GM12878 (cell line): ENCODE results near the gene DISP3. TPM values are rescaled to one million over a fixed set of nuclear protein-coding genes. Genes with fewer than 3 reads are reported as not detected.

Experiments
- ATAC-seq: fragments of 200-7000 bp; cut with Tn5 transposase; 3 replicates; pipeline ENCODE4 v1.9.1; 2020; ENCODE audit warnings: mild to moderate bottlenecking, moderate library complexity
- BruUV-seq: library from RNA; stranded (reverse); fragments of 400-500 nt; replicated peaks from 2 replicates; lab custom pipeline; 2021; lab: Mats Ljungman, UMichigan
- CTCF ChIA-PET: fragments of 300-600 bp; sonication (Branson Sonifier 250); formaldehyde crosslinking; extraction: SDS; loops from one replicate; lab custom pipeline; 2021; ENCODE audit warnings: inconsistent platforms; lab: Yijun Ruan, JAX
- POLR2A ChIA-PET: fragments of 350-600 bp; formaldehyde crosslinking; extraction: SDS; loops from one replicate; lab custom pipeline; 2021; ENCODE audit warnings: inconsistent platforms; lab: Charles Lee
- RAD21 ChIA-PET: fragments of 300-600 bp; sonication (Branson Sonifier 250); formaldehyde crosslinking; loops from one replicate; lab custom pipeline; 2023; ENCODE audit warnings: antibody characterized with exemption; ENCODE audit not compliant: unreplicated experiment; lab: Charles Lee
- SMC1A ChIA-PET: fragments of 300-600 bp; sonication (Branson Sonifier 250); formaldehyde crosslinking; loops from one replicate; lab custom pipeline; 2023; ENCODE audit not compliant: unreplicated experiment, uncharacterized antibody; lab: Charles Lee
- DNase-seq: peaks from one replicate; pipeline ENCODE4 v3.0.0-alpha.2; 2011; ENCODE audit warnings: low read depth, low spot score
- FAIRE-seq: peaks from 3 replicates; lab custom pipeline; 2011; peaks lifted over from hg19 to GRCh38; lab: Jason Lieb, UNC
- H2AFZ ChIP-seq: 2 replicates; pipeline ENCODE4 v1.6.0; 2011; ENCODE audit warnings: low read depth, low read length, control low read depth; ENCODE audit not compliant: control insufficient read depth
- H3K27ac ChIP-seq: 2 replicates; pipeline ENCODE4 v1.5.1; 2011; ENCODE audit warnings: control low read depth; ENCODE audit not compliant: control insufficient read depth, insufficient read depth
- H3K27me3 ChIP-seq, 2 experiments: replicated peaks in 1 of 2; 2 replicates each; pipeline versions ENCODE4 v1.6.0 to v1.6.1; 2011; ENCODE audit warnings: low read length in 1 of 2; ENCODE audit not compliant: control insufficient read depth in 2 of 2, insufficient read depth in 2 of 2
- H3K36me3 ChIP-seq, 2 experiments: 2 replicates each; pipeline ENCODE4 v1.5.1; 2011; ENCODE audit warnings: low read length in 1 of 2; ENCODE audit not compliant: control insufficient read depth in 2 of 2, insufficient read depth in 2 of 2
- H3K4me1 ChIP-seq: 2 replicates; pipeline ENCODE4 v1.6.1; 2011; ENCODE audit warnings: mild to moderate bottlenecking, low read length, moderate library complexity, mixed read lengths; ENCODE audit not compliant: control insufficient read depth, insufficient read depth
- H3K4me2 ChIP-seq: 2 replicates; pipeline ENCODE4 v1.6.0; 2011; ENCODE audit warnings: control low read depth; ENCODE audit not compliant: control insufficient read depth, insufficient read depth
- H3K4me3 ChIP-seq: fragments of 200-600 bp; sonication (generic); 2 replicates; pipeline ENCODE4 v1.5.1; 2016
- H3K79me2 ChIP-seq: 2 replicates; pipeline ENCODE4 v1.6.0; 2011; ENCODE audit warnings: low read length; ENCODE audit not compliant: control insufficient read depth, insufficient read depth
- H3K9ac ChIP-seq: 2 replicates; pipeline ENCODE4 v1.8.0; 2011; ENCODE audit warnings: low read length, control low read depth, mixed read lengths; ENCODE audit not compliant: control insufficient read depth, insufficient read depth
- H3K9me3 ChIP-seq: replicated peaks from 3 replicates; pipeline ENCODE4 v1.5.1; 2011; ENCODE audit warnings: mild to moderate bottlenecking, low read length; ENCODE audit not compliant: control insufficient read depth, insufficient read depth
- H4K20me1 ChIP-seq: 2 replicates; pipeline ENCODE4 v1.6.0; 2011; ENCODE audit not compliant: control insufficient read depth, insufficient read depth
- BCLAF1 ChIP-seq: fragments of 450-650 bp; IDR thresholded peaks from 2 replicates; pipeline ENCODE4 v1.6.1; 2017; ENCODE audit warnings: antibody characterized with exemption, mild to moderate bottlenecking, moderate library complexity
- CBFB ChIP-seq: IDR thresholded peaks from 2 replicates; pipeline ENCODE4 v1.6.1; 2016; ENCODE audit warnings: antibody characterized with exemption, low read depth
- E4F1 ChIP-seq: fragments of 450-650 bp; IDR thresholded peaks from 2 replicates; pipeline ENCODE4 v1.6.1; 2018; ENCODE audit warnings: borderline replicate concordance, mild to moderate bottlenecking; ENCODE audit not compliant: partially characterized antibody
- EED ChIP-seq: sonication (generic); IDR thresholded peaks from 2 replicates; pipeline ENCODE4 v1.6.1; 2016; ENCODE audit warnings: antibody characterized with exemption, low read depth
- EGR1 ChIP-seq, 2 experiments: IDR thresholded peaks; 1 replicate in 1 of 2; 2 replicates in 1 of 2; pipeline ENCODE4 v1.6.1; 2011 to 2012; ENCODE audit warnings: low read depth in 2 of 2, low read length in 2 of 2, borderline replicate concordance in 1 of 2, mild to moderate bottlenecking in 1 of 2, moderate library complexity in 1 of 2
- HCFC1 ChIP-seq: fragments of 150-350 bp; IDR thresholded peaks from 2 replicates; pipeline ENCODE4 v1.6.1; 2014; ENCODE audit warnings: low read length
- IRF3 ChIP-seq: fragments of 450-650 bp; IDR thresholded peaks from 2 replicates; pipeline ENCODE4 v1.6.1; 2014; ENCODE audit warnings: mild to moderate bottlenecking
- NRF1 ChIP-seq: conservative IDR thresholded peaks from 2 replicates; pipeline ENCODE4 v1.6.1; 2011; ENCODE audit warnings: mild to moderate bottlenecking, low read depth, low read length, improper control_type of control experiment
- RAD21 ChIP-seq: IDR thresholded peaks from 2 replicates; pipeline ENCODE4 v1.6.1; 2011; ENCODE audit warnings: mild to moderate bottlenecking, low read depth, low read length, moderate library complexity; ENCODE audit not compliant: insufficient read depth
- RBBP5 ChIP-seq: fragments of 200-600 bp; sonication (generic); conservative IDR thresholded peaks from 2 replicates; pipeline ENCODE4 v1.6.1; 2016
- SPI1 ChIP-seq: IDR thresholded peaks from 2 replicates; pipeline ENCODE4 v1.6.1; 2011; ENCODE audit warnings: low read depth, mild to moderate bottlenecking, low read length, moderate library complexity, borderline replicate concordance; ENCODE audit not compliant: insufficient read depth
- SREBF2 ChIP-seq: IDR thresholded peaks from 2 replicates; pipeline ENCODE4 v1.6.1; 2012; ENCODE audit warnings: mild to moderate bottlenecking, low read length
- WGBS: methylation state at CpG from one replicate; pipeline ENCODE4 v1.1.6; 2016; ENCODE audit warnings: low lambda C conversion rate; ENCODE audit not compliant: insufficient replicate concordance, insufficient coverage; ENCODE audit errors: missing lambda C conversion rate; 5-methylcytosine and 5-hydroxymethylcytosine counted together
- in situ Hi-C: fragments of 300-500 bp; cut with MboI; formaldehyde crosslinking; loops from 9 replicates; pipeline ENCODE4 v1.14.3; 2018; ENCODE audit warnings: mixed read lengths
- intact Hi-C: fragments of 100-400 bp; cut with micrococcal nuclease; formaldehyde crosslinking; loops from one replicate; pipeline ENCODE4 v1.14.2; 2022; ENCODE audit not compliant: unreplicated experiment
- polyA plus RNA-seq, 11 experiments: library from polyadenylated mRNA; depleted of rRNA in 4 of 11; unstranded in 6 of 11; stranded (reverse) in 5 of 11; fragments of >200 nt; fragmentation: Nextera tagmentation in 4 of 11; fragmentation: Illumina TruSeq in 1 of 11; extraction: Ambion mirVana in 4 of 11; extraction: Trizol in 1 of 11; gene quantifications; 1 replicate in 1 of 11; 2 replicates in 10 of 11; pipeline versions ENCODE4 v1.2.1 to v1.2.3, GENCODE V29; 2011 to 2016; ENCODE audit warnings: inconsistent platforms in 2 of 11, missing spikeins in 2 of 11, low read depth in 1 of 11
- total RNA-seq, 4 experiments: library from RNA; depleted of rRNA in 3 of 4; stranded (reverse); fragments of >200 nt in 3 of 4; fragmentation: Illumina TruSeq in 1 of 4; extraction: Trizol in 1 of 4; gene quantifications; 2 replicates each; pipeline versions ENCODE4 v1.2.1 to v1.2.3, GENCODE V29; 2013 to 2021

Gene DISP3
- total and polyA plus RNA-seq, 10 of the 15 experiments (the other 5 are each of a cell fraction or from before 2014, with no cell fraction given), result under 0.01 to 0.18 (median 0.09) TPM; not detected in 2

GRCh38 chr1:11470912-11471311, 8.0 kb upstream of the DISP3 start:
- Histone ChIP-seq H3K9me3 (no peaks in the 10 kb centered on the region), H4K20me1 (no peaks in the 10 kb centered on the region), H3K27me3 (no peaks in the 10 kb centered on the region; a peak in 1 of 4 replicates), H3K36me3 (no peaks in the 10 kb centered on the region), H3K9ac (no peak overlapping the region), H2AFZ (no peak overlapping the region), H3K79me2 (no peaks in the 10 kb centered on the region), H3K4me1 (no peaks in the 10 kb centered on the region), H3K27ac (no peak overlapping the region), H3K4me3 (no peak overlapping the region), H3K4me2 (no peak overlapping the region)
- TF ChIP-seq RBBP5 (no peak), RAD21 (no peak), SREBF2 (no peak), E4F1 (no peak), SPI1 (no peak), EED (no peak), IRF3 (no peak), BCLAF1 (no peak), EGR1 (IDR thresholded peaks at IDR 0.05; ENCODE audit: borderline replicate concordance in 1 of 2, low read depth in 2 of 2, low read length in 2 of 2) (no peak), CBFB (no peak), HCFC1 (no peak), NRF1 (no peak)
- ATAC-seq (no peak), FAIRE-seq (no peak), DNase-seq (no peak)
- RAD21 ChIA-PET, result no interaction called here
- WGBS, result 0% methylated on average over 2 of the region's 2 CpGs
- POLR2A ChIA-PET, result no interaction called here
- no TSS peak for BruUV-seq
- in situ Hi-C loops, result no loop called here
- SMC1A ChIA-PET, result no interaction called here
- CTCF ChIA-PET, result no interaction called here
- intact Hi-C loops, result no loop called here
